ENCODE measurements around the gene ZMIZ1.

- TF ChIP-seq TCF7L2 (IDR thresholded peaks at IDR 0.05; ENCODE audit: borderline replicate concordance, extremely low read depth, insufficient read depth, insufficient read length) (no peak), POLR2AphosphoS5 (IDR thresholded peaks at IDR 0.05; ENCODE audit: low read depth, low read length) (no peak), CTCF (IDR thresholded peaks at IDR 0.05 in 2 of 3, conservative IDR thresholded peaks at IDR 0.05 in 1 of 3; ENCODE audit: borderline replicate concordance in 1 of 3, insufficient read depth in 1 of 3, low read depth in 2 of 3, low read length in 2 of 3) (no peak), ELF1 (IDR thresholded peaks at IDR 0.05; ENCODE audit: borderline replicate concordance, low read depth) (no peak), POLR2A (IDR thresholded peaks at IDR 0.05; ENCODE audit: borderline replicate concordance, extremely low read depth, insufficient read depth, insufficient read length) (no peak), EZH2 (IDR thresholded peaks at IDR 0.05) (no peak), RAD21 (IDR thresholded peaks at IDR 0.05; ENCODE audit: low read depth) (no peak), SIN3A (IDR thresholded peaks at IDR 0.05; ENCODE audit: low read depth) (no peak), FOSL1 (IDR thresholded peaks at IDR 0.05; ENCODE audit: low read depth) (no peak), REST (IDR thresholded peaks at IDR 0.05; ENCODE audit: low read depth) (no peak), EZH2phosphoT487 (IDR thresholded peaks at IDR 0.05; ENCODE audit: borderline replicate concordance) (no peak), ZNF274 (IDR thresholded peaks at IDR 0.05; ENCODE audit: low read depth, low read length) (no peak), MAX (IDR thresholded peaks at IDR 0.05) (no peak), JUND (IDR thresholded peaks at IDR 0.05) (no peak)
Measured at GRCh38 chr10:79023240-79024162, 45.3 kb upstream of the ZMIZ1 start.
